ENCODE measurements around the gene LEMD3. TPM values are rescaled to one million over a fixed set of nuclear protein-coding genes. Genes with fewer than 3 reads are reported as not detected.

Gene LEMD3
- total RNA-seq, 4 donors from 2014 or later: 27.4 to 61.0 (median 34.8) TPM

- DNase-seq (ENCODE audit: low spot score) (no peak), ATAC-seq (ENCODE audit: low FRiP score) (no peak)
- no peak for TF ChIP-seq CTCF (IDR thresholded peaks at IDR 0.05)
Measured at GRCh38 chr12:65257986-65258385, 88.6 kb downstream of the LEMD3 start.

- no peak for DNase-seq (ENCODE audit: low spot score)
- no peak for TF ChIP-seq CTCF (IDR thresholded peaks at IDR 0.05)
- ATAC-seq (ENCODE audit: low FRiP score): no peak
Measured at GRCh38 chr12:65259501-65259900, 90.1 kb downstream of the LEMD3 start.

GRCh38 chr12:65263777-65264176, 94.4 kb downstream of the LEMD3 start:
- DNase-seq (ENCODE audit: low spot score): no peak

GRCh38 chr12:65266408-65266807, 97.0 kb downstream of the LEMD3 start:
- no peak for TF ChIP-seq CTCF (IDR thresholded peaks at IDR 0.05)
- no peak for DNase-seq (ENCODE audit: low spot score)
- no peak for ATAC-seq (ENCODE audit: low FRiP score)

More at GRCh38 chr12:65263777-65264176, 94.4 kb downstream of the LEMD3 start:
- no peak for ATAC-seq (ENCODE audit: low FRiP score)
- TF ChIP-seq CTCF (IDR thresholded peaks at IDR 0.05): no peak

- no peak for TF ChIP-seq CTCF (IDR thresholded peaks at IDR 0.05)
- no peak for ATAC-seq (ENCODE audit: low FRiP score)
- DNase-seq (ENCODE audit: low spot score): no peak
Measured at GRCh38 chr12:65269603-65270002, 100.2 kb downstream of the LEMD3 start.

GRCh38 chr12:65274602-65275272, 105.4 kb downstream of the LEMD3 start:
- no peak for ATAC-seq (ENCODE audit: low FRiP score)
- DNase-seq (ENCODE audit: low spot score): no peak
- TF ChIP-seq CTCF (IDR thresholded peaks at IDR 0.05): no peak

GRCh38 chr12:65275627-65276026, 106.2 kb downstream of the LEMD3 start:
- no peak for DNase-seq (ENCODE audit: low spot score)
- no peak for ATAC-seq (ENCODE audit: low FRiP score)
- TF ChIP-seq CTCF (IDR thresholded peaks at IDR 0.05): no peak
